PC-9 (cell line): ENCODE results near the gene ADORA2B. TPM values are rescaled to one million over a fixed set of nuclear protein-coding genes. Genes with fewer than 3 reads are reported as not detected.

ENCODE experiments used
- BruUV-seq: library from RNA; stranded (reverse); fragments of 400-500 nt; replicated peaks from 2 replicates; lab custom pipeline; 2021; lab: Mats Ljungman, UMichigan
- CTCF ChIA-PET: fragments of 300-600 bp; sonication (Branson Sonifier 250); formaldehyde crosslinking; loops from one replicate; lab custom pipeline; 2022; ENCODE audit warnings: antibody characterized with exemption; lab: Charles Lee
- POLR2A ChIA-PET: fragments of 300-600 bp; sonication (Branson Sonifier 250); formaldehyde crosslinking; loops from one replicate; lab custom pipeline; 2022; ENCODE audit warnings: antibody characterized with exemption; ENCODE audit not compliant: unreplicated experiment; lab: Charles Lee
- DNase-seq, 2 experiments: peaks; one replicate each; pipeline versions ENCODE4 v3.0.0 to v3.0.0-alpha.2; 2015 to 2022; ENCODE audit warnings: mixed read lengths in 1 of 2
- H2AFZ ChIP-seq: fragments of 200-600 bp; sonication (generic); 2 replicates; pipeline ENCODE4 v1.8.1; 2017; ENCODE audit warnings: antibody characterized with exemption
- H3F3A ChIP-seq: fragments of 200-600 bp; sonication (generic); 2 replicates; pipeline ENCODE4 v1.8.1; 2017; ENCODE audit warnings: antibody characterized with exemption, mild to moderate bottlenecking, low read depth; ENCODE audit not compliant: insufficient read depth
- H3K27ac ChIP-seq: fragments of 200-600 bp; sonication (generic); 2 replicates; pipeline ENCODE4 v1.6.1; 2016; ENCODE audit warnings: mixed run types
- H3K27me3 ChIP-seq: fragments of 200-600 bp; sonication (generic); 2 replicates; pipeline ENCODE4 v1.6.1; 2016; ENCODE audit warnings: low read depth, mixed run types; ENCODE audit not compliant: insufficient read depth
- H3K36me3 ChIP-seq: fragments of 200-600 bp; sonication (generic); 2 replicates; pipeline ENCODE4 v1.6.1; 2016; ENCODE audit warnings: low read depth, mixed run types
- H3K4me1 ChIP-seq: fragments of 200-600 bp; sonication (generic); replicated peaks from 2 replicates; pipeline ENCODE4 v1.6.1; 2016; ENCODE audit warnings: mixed run types; ENCODE audit not compliant: insufficient read depth
- H3K4me2 ChIP-seq: fragments of 200-600 bp; sonication (generic); 2 replicates; pipeline ENCODE4 v1.6.1; 2017; ENCODE audit warnings: mixed run types
- H3K4me3 ChIP-seq: fragments of 200-600 bp; sonication (generic); 2 replicates; pipeline ENCODE4 v1.6.1; 2016; ENCODE audit warnings: mixed run types
- H3K79me2 ChIP-seq: fragments of 200-600 bp; sonication (generic); 2 replicates; pipeline ENCODE4 v1.6.1; 2017; ENCODE audit warnings: low read depth, mixed run types
- H3K9me2 ChIP-seq: fragments of 200-600 bp; sonication (generic); 2 replicates; pipeline ENCODE4 v1.8.1; 2017; ENCODE audit warnings: mild to moderate bottlenecking; ENCODE audit not compliant: insufficient read depth
- H3K9me3 ChIP-seq: fragments of 200-600 bp; sonication (generic); 2 replicates; pipeline ENCODE4 v1.8.1; 2016; ENCODE audit warnings: low read depth; ENCODE audit not compliant: insufficient read depth
- H4K20me1 ChIP-seq: fragments of 200-600 bp; sonication (generic); 2 replicates; pipeline ENCODE4 v1.8.1; 2017; ENCODE audit not compliant: insufficient read depth
- CTCF ChIP-seq: fragments of 200-600 bp; sonication (generic); conservative IDR thresholded peaks from 2 replicates; pipeline ENCODE4 v1.6.1; 2017; ENCODE audit warnings: mixed run types, antibody characterized with exemption, mild to moderate bottlenecking, moderate library complexity
- EZH2 ChIP-seq: fragments of 200-600 bp; sonication (generic); IDR thresholded peaks from 2 replicates; pipeline ENCODE4 v1.8.0; 2017; ENCODE audit warnings: antibody characterized with exemption, low read depth
- intact Hi-C: fragments of 100-400 bp; cut with micrococcal nuclease; formaldehyde crosslinking; loops from one replicate; pipeline ENCODE4 v1.10.0; 2022; ENCODE audit not compliant: unreplicated experiment
- total RNA-seq: library from RNA; stranded (reverse); gene quantifications from 2 replicates; pipeline ENCODE4 v1.2.3, GENCODE V29; 2021

Gene ADORA2B
- total RNA-seq, 1 experiment from 2014 or later = 42.7 TPM

- Histone ChIP-seq H4K20me1 (no peaks in the 10 kb centered on the region; the same call in 1 of the 2 replicates), H3F3A (peaks cover 54% of the 10 kb centered on the region), H3K4me3 (no peak overlapping the region), H3K79me2 (peaks cover 96% of the 10 kb centered on the region), H3K9me3 (no peaks in the 10 kb centered on the region), H3K27ac (0 out of 2 replicates have a peak overlapping the region, but pooled peaks have one; percentile 16), H3K4me1 (peaks cover 62% of the 10 kb centered on the region), H2AFZ (no peak overlapping the region), H3K9me2 (no peaks in the 10 kb centered on the region), H3K27me3 (no peaks in the 10 kb centered on the region), H3K4me2 (no peak overlapping the region), H3K36me3 (peaks cover 11% of the 10 kb centered on the region)
- CTCF ChIA-PET = interaction anchor here (0.5 to 1.5 kb wide), 2 partner anchors 27 to 29 kb away, joined by 4 read pairs; partner anchors contain the start of genes TTC19 and ZSWIM7
- DNase-seq = no peak
- no TSS peak for BruUV-seq
- no peak for TF ChIP-seq EZH2
- no peak for TF ChIP-seq CTCF
- POLR2A ChIA-PET = interaction anchor here (0.6 to 0.7 kb wide), 2 partner anchors 12 to 311 kb away, joined by 5 to 6 read pairs; no protein-coding TSS in a partner anchor
- intact Hi-C loops = no loop called here
Observed at GRCh38 chr17:15970500-15970899, 25.6 kb downstream of the ADORA2B start.

GRCh38 chr17:15971098-15971678 lies 26.3 kb downstream of the ADORA2B start:
- Histone ChIP-seq H3K79me2 (peaks cover 93% of the 10 kb centered on the region), H3K36me3 (peaks cover 11% of the 10 kb centered on the region)

More at GRCh38 chr17:15971098-15971678, 26.3 kb downstream of the ADORA2B start:
- intact Hi-C loops = no loop called here
- H3K27me3 ChIP-seq = no peaks in the 10 kb centered on the region
- peak in 1 of 2 experiments; percentile 43 for DNase-seq
- BruUV-seq = no TSS peak
- TF ChIP-seq CTCF (no peak), EZH2 (no peak)
- no peak overlapping the region for H2AFZ ChIP-seq
- ChIA-PET POLR2A (interaction anchor here (0.6 to 0.7 kb wide), 3 partner anchors 9 to 79 kb away, joined by 3 to 6 read pairs (median 5); no protein-coding TSS in a partner anchor), CTCF (interaction anchor here (0.8 to 1.5 kb wide), 2 partner anchors 12 to 28 kb away, joined by 4 to 16 read pairs; partner anchors contain the start of genes TTC19 and ZSWIM7)
- no peak overlapping the region for H3K4me3 ChIP-seq
- H3K27ac ChIP-seq = peak overlapping the region; percentile 34
- H3K9me3 ChIP-seq = no peaks in the 10 kb centered on the region
- no peaks in the 10 kb centered on the region for H3K9me2 ChIP-seq
- H3K4me2 ChIP-seq = peak overlapping the region; percentile 16; the same call in 1 of the 2 replicates
- peaks cover 55% of the 10 kb centered on the region for H3K4me1 ChIP-seq
- H3F3A ChIP-seq = peaks cover 47% of the 10 kb centered on the region
- H4K20me1 ChIP-seq = no peaks in the 10 kb centered on the region; the same call in 1 of the 2 replicates
